Measurements from ENCODE around the gene CBLB.

DNA sequence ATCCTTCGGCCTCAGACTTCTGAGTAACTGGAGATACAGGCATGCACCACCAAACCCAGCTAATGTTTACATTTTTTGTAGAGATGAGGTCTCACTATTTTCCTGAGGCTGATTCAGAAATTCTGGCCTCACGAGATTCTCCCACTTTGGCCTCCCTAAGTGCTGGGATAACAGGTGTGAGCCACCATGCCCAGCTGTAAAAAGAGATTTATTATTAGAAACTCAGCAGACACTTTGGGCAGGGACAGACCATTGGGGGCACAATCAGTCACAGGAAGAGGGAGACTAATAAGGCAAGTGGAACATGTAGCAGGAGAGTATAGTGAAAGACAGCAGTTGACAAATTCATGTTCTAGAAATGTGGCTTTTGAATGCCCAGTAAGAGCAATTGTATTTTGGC, 249.2 kb downstream of the CBLB start:
- TF ChIP-seq, protein P1, sequence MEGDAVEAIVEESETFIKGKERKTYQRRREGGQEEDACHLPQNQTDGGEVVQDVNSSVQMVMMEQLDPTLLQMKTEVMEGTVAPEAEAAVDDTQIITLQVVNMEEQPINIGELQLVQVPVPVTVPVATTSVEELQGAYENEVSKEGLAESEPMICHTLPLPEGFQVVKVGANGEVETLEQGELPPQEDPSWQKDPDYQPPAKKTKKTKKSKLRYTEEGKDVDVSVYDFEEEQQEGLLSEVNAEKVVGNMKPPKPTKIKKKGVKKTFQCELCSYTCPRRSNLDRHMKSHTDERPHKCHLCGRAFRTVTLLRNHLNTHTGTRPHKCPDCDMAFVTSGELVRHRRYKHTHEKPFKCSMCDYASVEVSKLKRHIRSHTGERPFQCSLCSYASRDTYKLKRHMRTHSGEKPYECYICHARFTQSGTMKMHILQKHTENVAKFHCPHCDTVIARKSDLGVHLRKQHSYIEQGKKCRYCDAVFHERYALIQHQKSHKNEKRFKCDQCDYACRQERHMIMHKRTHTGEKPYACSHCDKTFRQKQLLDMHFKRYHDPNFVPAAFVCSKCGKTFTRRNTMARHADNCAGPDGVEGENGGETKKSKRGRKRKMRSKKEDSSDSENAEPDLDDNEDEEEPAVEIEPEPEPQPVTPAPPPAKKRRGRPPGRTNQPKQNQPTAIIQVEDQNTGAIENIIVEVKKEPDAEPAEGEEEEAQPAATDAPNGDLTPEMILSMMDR (IDR thresholded peaks at IDR 0.05; ENCODE audit: insufficient read depth, low read depth, low read length) = no peak
- TF ChIP-seq EZH2 (IDR thresholded peaks at IDR 0.05; ENCODE audit: insufficient read depth, low read length) = no peak

All from astrocyte (in vitro differentiated cells and primary cell).